ENCODE results near the gene ERVH48-1. TPM values are rescaled to one million over a fixed set of nuclear protein-coding genes. Genes with fewer than 3 reads are reported as not detected.

The ERVH48-1 gene
- not detected in 2 replicates for total RNA-seq

GRCh38 chr21:42925114-42925926, at the start of gene ERVH48-1:
ERVH48-1 (minus strand) TSS chr21:42925630; CDS start chr21:42919006, 6,624 bp downstream.

DNA sequence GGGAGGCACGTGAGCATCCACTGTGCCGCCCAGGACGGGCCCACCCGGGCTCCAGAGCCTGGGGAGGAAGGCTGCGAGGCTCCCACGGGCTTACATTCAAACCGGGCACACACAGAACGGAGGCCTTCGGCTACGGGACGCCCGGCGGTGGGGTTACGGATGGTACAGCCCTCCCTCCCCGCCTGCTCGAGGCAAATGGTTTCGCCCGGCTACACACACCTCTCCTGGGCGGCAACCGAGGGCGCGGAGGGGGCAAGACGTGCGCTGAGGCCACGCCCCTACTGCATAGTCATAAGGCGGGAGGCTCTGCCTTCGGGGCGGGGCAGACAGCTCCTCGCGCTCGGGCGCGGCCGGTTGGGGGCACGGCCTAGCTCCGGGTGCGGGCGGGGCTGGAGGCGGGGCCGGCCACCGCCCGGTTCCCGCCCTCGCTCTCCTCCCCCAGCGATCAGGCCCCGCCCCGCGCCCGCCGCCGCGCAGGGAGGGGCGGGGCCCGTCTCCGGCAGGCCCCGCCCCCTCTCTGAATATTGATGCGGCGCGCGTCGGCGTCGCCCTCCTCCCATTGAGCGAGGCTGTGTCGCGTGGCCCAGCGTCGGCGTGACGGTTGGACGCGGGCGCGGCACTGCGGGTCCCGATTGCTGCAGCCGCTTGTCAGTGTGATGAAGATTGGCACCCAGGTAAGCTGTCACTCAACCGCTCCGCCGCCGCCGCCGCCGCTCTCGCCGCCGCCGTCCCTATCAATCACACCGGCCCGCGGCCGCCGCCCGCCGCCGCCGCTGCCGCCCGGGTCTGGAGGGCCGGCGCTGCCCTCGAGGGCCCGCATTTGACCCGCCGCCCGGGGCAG, 48.8 kb upstream of the ERVH48-1 start, which contains the start of gene PKNOX1:
TSS of gene PKNOX1 (plus strand) at position 572 of the 841 bp plus-strand sequence. CDS start 29,820 bp downstream, outside the sequence.

GRCh38 chr21:42892931-42893755, 32.3 kb downstream of the ERVH48-1 start, which contains the start of gene NDUFV3:
NDUFV3 (plus strand) TSS chr21:42893309; CDS start chr21:42893334, 25 bp downstream.

GRCh38 chr21:42878993-42879787, 46.2 kb downstream of the ERVH48-1 start, which contains the start of gene WDR4:
WDR4 (minus strand) TSS chr21:42879539; CDS start chr21:42879495, 44 bp downstream.

Other genes with a start within 250 kb of the ERVH48-1 start
- 6.0 and 12.1 TPM in 2 replicates for gene WDR4, start 46.1 kb downstream of the ERVH48-1 start, total RNA-seq
- 53.9 and 55.2 TPM in 2 replicates for gene NDUFV3, start 32.3 kb downstream of the ERVH48-1 start, total RNA-seq
- gene PKNOX1, start 48.9 kb upstream of the ERVH48-1 start, total RNA-seq: 6.7 and 9.6 TPM in 2 replicates
- gene CBS, start 150.2 kb upstream of the ERVH48-1 start, total RNA-seq: 36.9 and 47.5 TPM in 2 replicates
- 11.5 and 21.5 TPM in 2 replicates for gene U2AF1, start 181.9 kb upstream of the ERVH48-1 start, total RNA-seq
- gene CRYAA, start 243.4 kb upstream of the ERVH48-1 start, total RNA-seq: not detected in 2 replicates

Measured in cardiac atrium fibroblast (primary cell).